HEK293 (cell line): Measurements from ENCODE around the gene MED23.

Experiments used
- CTCF ChIA-PET: fragments of 350-600 bp; formaldehyde crosslinking; extraction: SDS; loops from one replicate; lab custom pipeline; 2021; ENCODE audit warnings: antibody characterized with exemption; lab: Yijun Ruan, JAX
- POLR2A ChIA-PET: fragments of 300-600 bp; formaldehyde crosslinking; extraction: SDS; loops from one replicate; lab custom pipeline; 2020; ENCODE audit warnings: antibody characterized with exemption, inconsistent platforms; lab: Yijun Ruan, JAX
- H3K27ac ChIP-seq: fragments of 200-500 bp; sonication (Bioruptor generic); 2 replicates; pipeline ENCODE4 v1.5.1; 2014; ENCODE audit warnings: low read depth, low read length, control low read depth, inconsistent platforms; ENCODE audit errors: extremely low read depth
- H3K36me3 ChIP-seq, 2 experiments: fragments of 200-500 bp in 1 of 2; sonication (Bioruptor generic) in 1 of 2; 1 replicate in 1 of 2; 2 replicates in 1 of 2; pipeline ENCODE4 v1.5.1; 2014 to 2017; ENCODE audit warnings: inconsistent platforms in 2 of 2, low read length in 2 of 2; ENCODE audit not compliant: control insufficient read depth in 2 of 2, insufficient read depth in 1 of 2
- H3K4me1 ChIP-seq: fragments of 200-500 bp; sonication (Bioruptor generic); 2 replicates; pipeline ENCODE4 v1.5.1; 2014; ENCODE audit warnings: mild to moderate bottlenecking, low read length, inconsistent platforms; ENCODE audit not compliant: control insufficient read depth, insufficient read depth
- H3K4me3 ChIP-seq: 2 replicates; pipeline ENCODE4 v1.5.1; 2011; ENCODE audit warnings: low read depth, mild to moderate bottlenecking, control low read depth, low read length, moderate library complexity
- H3K9me3 ChIP-seq: fragments of 200-500 bp; sonication (Bioruptor generic); 2 replicates; pipeline ENCODE4 v1.5.1; 2014; ENCODE audit warnings: low read depth, low read length, inconsistent platforms; ENCODE audit not compliant: control insufficient read depth, insufficient read depth
- FEZF1 ChIP-seq: fragments of 450-650 bp; formaldehyde crosslinking; IDR thresholded peaks from 2 replicates; pipeline ENCODE4 v1.5.1; 2016; ENCODE audit warnings: missing biosample characterization, missing genetic modification characterization
- HOXC10 ChIP-seq: sonication (generic); formaldehyde crosslinking; IDR thresholded peaks from 2 replicates; pipeline ENCODE4 v1.8.1; 2023; ENCODE audit warnings: mild to moderate bottlenecking, missing genetic modification reagents
- KLF1 ChIP-seq: fragments of 450-650 bp; formaldehyde crosslinking; IDR thresholded peaks from 2 replicates; pipeline ENCODE4 v1.5.1; 2016; ENCODE audit warnings: missing biosample characterization, missing genetic modification characterization
- REPIN1 ChIP-seq: fragments of 450-650 bp; formaldehyde crosslinking; IDR thresholded peaks from 2 replicates; pipeline ENCODE4 v1.5.1; 2017; ENCODE audit warnings: missing biosample characterization, missing genetic modification characterization, low read depth
- ZFP41 ChIP-seq: fragments of 450-650 bp; formaldehyde crosslinking; IDR thresholded peaks from 2 replicates; pipeline ENCODE4 v1.5.1; 2016; ENCODE audit warnings: missing biosample characterization, missing genetic modification characterization, borderline replicate concordance
- ZNF114 ChIP-seq: fragments of 450-650 bp; formaldehyde crosslinking; IDR thresholded peaks from 2 replicates; pipeline ENCODE4 v1.5.0; 2017; ENCODE audit warnings: missing biosample characterization, missing genetic modification characterization
- ZNF169 ChIP-seq: fragments of 450-650 bp; formaldehyde crosslinking; IDR thresholded peaks from 2 replicates; pipeline ENCODE4 v1.5.1; 2016; ENCODE audit warnings: missing biosample characterization, missing genetic modification characterization
- ZNF174 ChIP-seq: fragments of 450-650 bp; formaldehyde crosslinking; IDR thresholded peaks from 2 replicates; pipeline ENCODE4 v1.5.0; 2017; ENCODE audit warnings: missing biosample characterization, mild to moderate bottlenecking, missing genetic modification characterization
- ZNF221 ChIP-seq: fragments of 450-650 bp; formaldehyde crosslinking; IDR thresholded peaks from 2 replicates; pipeline ENCODE4 v1.5.1; 2017; ENCODE audit warnings: missing biosample characterization, missing genetic modification characterization, borderline replicate concordance
- ZNF362 ChIP-seq: fragments of 450-650 bp; formaldehyde crosslinking; IDR thresholded peaks from 2 replicates; pipeline ENCODE4 v1.5.1; 2016; ENCODE audit warnings: missing biosample characterization, missing genetic modification characterization
- ZNF423 ChIP-seq: fragments of 450-650 bp; formaldehyde crosslinking; IDR thresholded peaks from 2 replicates; pipeline ENCODE4 v1.5.1; 2016; ENCODE audit warnings: missing biosample characterization, missing genetic modification characterization
- ZNF580 ChIP-seq: fragments of 450-650 bp; formaldehyde crosslinking; IDR thresholded peaks from 2 replicates; pipeline ENCODE4 v1.5.1; 2016; ENCODE audit warnings: missing biosample characterization, missing genetic modification characterization
- ZNF596 ChIP-seq: fragments of 450-650 bp; IDR thresholded peaks from 2 replicates; pipeline ENCODE4 v1.5.0; 2018; ENCODE audit warnings: missing biosample characterization, mild to moderate bottlenecking, missing genetic modification characterization, moderate library complexity
- ZNF664 ChIP-seq: fragments of 450-650 bp; formaldehyde crosslinking; IDR thresholded peaks from 2 replicates; pipeline ENCODE4 v1.5.1; 2016; ENCODE audit warnings: missing biosample characterization, missing genetic modification characterization
- ZNF768 ChIP-seq: fragments of 450-650 bp; formaldehyde crosslinking; IDR thresholded peaks from 2 replicates; pipeline ENCODE4 v1.5.1; 2018; ENCODE audit warnings: missing biosample characterization, mild to moderate bottlenecking, missing genetic modification characterization
- ZNF791 ChIP-seq: fragments of 450-650 bp; formaldehyde crosslinking; IDR thresholded peaks from 2 replicates; pipeline ENCODE4 v1.5.1; 2016; ENCODE audit warnings: missing biosample characterization, missing genetic modification characterization
- ZSCAN5A ChIP-seq: fragments of 450-650 bp; formaldehyde crosslinking; IDR thresholded peaks from 2 replicates; pipeline ENCODE4 v1.5.1; 2016; ENCODE audit warnings: missing biosample characterization, missing genetic modification characterization
- TF ChIP-seq, protein P1 (sequence below): fragments of 450-650 bp; formaldehyde crosslinking; IDR thresholded peaks from 2 replicates; pipeline ENCODE4 v1.5.1; 2016; ENCODE audit warnings: missing biosample characterization, missing genetic modification characterization

The MED23 gene

DNA sequence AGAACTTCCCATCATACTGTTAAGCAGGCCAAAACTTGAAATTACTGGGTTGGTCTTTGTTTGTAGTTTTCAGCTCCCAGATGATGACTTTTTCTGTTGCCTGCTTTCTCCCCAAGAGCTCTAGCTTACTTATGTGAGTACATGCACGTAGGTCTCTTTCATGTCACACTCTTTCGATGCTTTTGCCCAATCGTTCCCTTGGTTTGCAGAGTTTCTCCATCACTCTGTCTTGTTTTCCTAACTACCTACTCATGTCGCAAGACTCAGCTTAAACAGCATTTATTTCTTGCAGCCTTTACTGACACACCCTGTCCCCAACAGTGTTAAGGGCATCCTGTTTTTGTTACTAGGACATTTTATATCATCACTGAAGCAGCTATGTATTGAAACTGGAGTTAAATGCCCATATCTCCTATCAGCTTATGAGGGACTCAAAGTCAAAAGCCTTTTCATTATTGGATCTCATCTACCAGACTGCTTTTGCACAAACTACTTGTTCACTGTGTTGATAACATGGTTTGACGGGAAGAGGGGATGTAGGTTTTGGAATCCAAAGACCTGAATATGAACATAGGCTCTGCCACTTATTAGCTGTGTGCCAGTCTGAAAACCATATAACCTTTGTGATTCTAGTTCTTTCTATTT lies 52.1 kb downstream of the MED23 start:
- TF ChIP-seq ZNF423 (tag by site-specific recombination) (no peak), FEZF1 (tag by site-specific recombination) (no peak), ZNF169 (no peak), REPIN1 (tag by site-specific recombination) (no peak), KLF1 (tag by site-specific recombination) (no peak), HOXC10 (CRISPR knock-in tag) (no peak), ZNF791 (tag by site-specific recombination) (no peak), ZNF596 (no peak), ZNF664 (no peak), ZSCAN5A (tag by site-specific recombination) (no peak), ZNF221 (no peak), ZNF580 (no peak)
- no peak overlapping the region for H3K27ac ChIP-seq
- no peak overlapping the region for H3K4me3 ChIP-seq
- POLR2A ChIA-PET, result no interaction called here
- CTCF ChIA-PET, result interaction anchor here (0.6 kb wide), 1 partner anchor 705 kb away, joined by 3 read pairs; no protein-coding TSS in a partner anchor
- peaks cover 14 to 60% of the 10 kb centered on the region in 2 experiments; a peak in 2 of 3 replicates for H3K36me3 ChIP-seq
- H3K9me3 ChIP-seq, result no peaks in the 10 kb centered on the region
- H3K4me1 ChIP-seq, result 0 out of 2 replicates have a peak, but pooled peaks cover 5% of the 10 kb centered on the region

- peak; percentile 48; the same call in 1 of the 2 replicates for TF ChIP-seq ZNF768 (tag by site-specific recombination)
- no peak for TF ChIP-seq ZNF174 (tag by site-specific recombination)
- no peak for TF ChIP-seq ZNF114 (tag by site-specific recombination)
- POLR2A ChIA-PET, result no interaction called here
- CTCF ChIA-PET, result no interaction called here
- no peak overlapping the region for H3K4me3 ChIP-seq
- H3K4me1 ChIP-seq, result 0 out of 2 replicates have a peak, but pooled peaks cover 5% of the 10 kb centered on the region
- H3K27ac ChIP-seq, result no peak overlapping the region
- peaks cover 13 to 49% of the 10 kb centered on the region in 2 experiments; a peak in 2 of 3 replicates for H3K36me3 ChIP-seq
- H3K9me3 ChIP-seq, result no peaks in the 10 kb centered on the region
These were observed 53.4 kb downstream of the MED23 start for GRCh38 chr6:131574686-131575085.

DNA sequence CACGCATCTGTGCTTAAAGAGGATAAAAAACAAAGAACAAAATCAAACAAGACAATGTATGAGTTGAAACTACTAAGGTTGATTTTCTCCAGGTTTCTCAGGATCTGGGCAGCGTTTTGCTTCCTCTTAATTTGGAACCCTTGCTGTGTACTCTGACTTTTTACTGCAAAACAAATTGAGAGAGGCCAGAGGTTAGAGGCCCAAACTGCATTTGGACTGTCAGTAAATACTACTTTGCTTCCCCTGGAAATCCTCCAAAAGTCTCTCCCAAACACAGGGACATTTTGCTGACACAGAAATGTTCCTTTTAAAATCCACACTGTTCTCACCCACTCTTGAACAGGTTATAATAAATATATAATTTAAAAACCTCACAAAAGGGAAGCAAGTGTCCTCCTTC lies 53.9 kb downstream of the MED23 start:
- POLR2A ChIA-PET, result no interaction called here
- TF ChIP-seq ZNF362 (tag by site-specific recombination), result no peak
- TF ChIP-seq, protein P1, sequence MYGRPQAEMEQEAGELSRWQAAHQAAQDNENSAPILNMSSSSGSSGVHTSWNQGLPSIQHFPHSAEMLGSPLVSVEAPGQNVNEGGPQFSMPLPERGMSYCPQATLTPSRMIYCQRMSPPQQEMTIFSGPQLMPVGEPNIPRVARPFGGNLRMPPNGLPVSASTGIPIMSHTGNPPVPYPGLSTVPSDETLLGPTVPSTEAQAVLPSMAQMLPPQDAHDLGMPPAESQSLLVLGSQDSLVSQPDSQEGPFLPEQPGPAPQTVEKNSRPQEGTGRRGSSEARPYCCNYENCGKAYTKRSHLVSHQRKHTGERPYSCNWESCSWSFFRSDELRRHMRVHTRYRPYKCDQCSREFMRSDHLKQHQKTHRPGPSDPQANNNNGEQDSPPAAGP (tag by site-specific recombination), result no peak
- TF ChIP-seq ZFP41 (tag by site-specific recombination), result no peak
- CTCF ChIA-PET, result interaction anchor here (0.6 kb wide), 1 partner anchor 48 kb away, joined by 3 read pairs; no protein-coding TSS in a partner anchor
- H3K36me3 ChIP-seq, result peaks cover 10 to 46% of the 10 kb centered on the region in 2 experiments; a peak in 2 of 3 replicates
- no peak overlapping the region for H3K27ac ChIP-seq
- no peak overlapping the region for H3K4me3 ChIP-seq
- H3K9me3 ChIP-seq, result no peaks in the 10 kb centered on the region
- 0 out of 2 replicates have a peak, but pooled peaks cover 5% of the 10 kb centered on the region for H3K4me1 ChIP-seq
